Measurements from ENCODE around the gene NCBP1. TPM values are rescaled to one million over a fixed set of nuclear protein-coding genes. Genes with fewer than 3 reads are reported as not detected.
"Not testable (repeated sequence)": the region's sequence is repeated elsewhere in the genome, so short reads cannot be mapped to it uniquely, and the experiment has no call there.

The NCBP1 gene
- total and polyA plus RNA-seq, 2 of the 4 experiments (the other 2 are of a cell fraction) = 17.8 to 46.4 TPM

- DNase-seq; H3K36me3 ChIP-seq (ENCODE audit: control insufficient read depth, insufficient read depth, low read length); H3K18ac ChIP-seq (ENCODE audit: low read depth, low read length); dilution Hi-C loops (cut with HindIII; ENCODE audit: low sequenced_read_pairs, unreplicated experiment); H3K14ac ChIP-seq (replicated peaks; ENCODE audit: low read depth, low read length); BruUV-seq (replicated peaks); H3K4me1 ChIP-seq (ENCODE audit: control insufficient read depth, insufficient read depth, low read length); H3K4me3 ChIP-seq (ENCODE audit: insufficient read depth, low read depth, low read length); H2BK5ac ChIP-seq (ENCODE audit: low read depth, low read length, poor library complexity, severe bottlenecking); H3K27ac ChIP-seq (ENCODE audit: insufficient read depth, low read length); H4K8ac ChIP-seq (ENCODE audit: low read depth in 2 of 2, low read length in 2 of 2); H2AK9ac ChIP-seq (replicated peaks; ENCODE audit: low read depth, low read length, poor library complexity); H2BK15ac ChIP-seq (ENCODE audit: low read depth, low read length); H3K9ac ChIP-seq (ENCODE audit: low read depth, low read length); H3K27me3 ChIP-seq (ENCODE audit: control insufficient read depth, insufficient read depth, low read length); H3K4ac ChIP-seq (ENCODE audit: low read depth, low read length); H2AFZ ChIP-seq (replicated peaks; ENCODE audit: low read length, poor library complexity); H3K23ac ChIP-seq (ENCODE audit: low read depth, low read length); H3K79me1 ChIP-seq (ENCODE audit: low read depth in 1 of 2, low read length in 2 of 2); H4K91ac ChIP-seq (ENCODE audit: insufficient read depth, low read depth, low read length); H3K4me2 ChIP-seq (ENCODE audit: low read depth, low read length); H3K9me3 ChIP-seq (ENCODE audit: control insufficient read depth, insufficient read depth, low read length); H4K20me1 ChIP-seq (ENCODE audit: insufficient read depth, low read length); H3K56ac ChIP-seq (ENCODE audit: extremely low read depth, insufficient read depth, low read length); H4K5ac ChIP-seq (ENCODE audit: low read depth, low read length); ATAC-seq (ENCODE audit: low read depth); POLR2A ChIA-PET (ENCODE audit: unreplicated experiment); intact Hi-C loops (cut with micrococcal nuclease); H3K9me1 ChIP-seq (ENCODE audit: insufficient read depth, low read length); in situ Hi-C loops (cut with MboI; ENCODE audit: low sequenced_read_pairs); H2AK5ac ChIP-seq (ENCODE audit: low read depth, low read length); H2BK120ac ChIP-seq (ENCODE audit: low read depth, low read length); H2BK20ac ChIP-seq (ENCODE audit: low read depth, low read length): not testable (repeated sequence)
- no CpG with 5 or more reads among the region's 7 CpGs for WGBS, 2 experiments (ENCODE audit: extremely low coverage in 2 of 2, insufficient read length in 1 of 2)
- CTCF ChIA-PET = interaction anchor here (1.1 kb wide), 1 partner anchor 12 kb away, joined by 3 read pairs; no protein-coding TSS in a partner anchor
These were observed 46.7 kb upstream of the NCBP1 start for GRCh38 chr9:97586909-97587308.
